Fibroblast of the aortic adventitia (primary cell): ENCODE measurements around the gene CDK1. TPM values are rescaled to one million over a fixed set of nuclear protein-coding genes. Genes with fewer than 3 reads are reported as not detected.
A peak's percentile ranks its signal among the peaks of the same experiment; 100 is the strongest.

Source experiments
- DNase-seq: peaks from one replicate; pipeline ENCODE4 v3.0.0-alpha.2; 2010; ENCODE audit warnings: low read depth
- H3K4me3 ChIP-seq: 2 replicates; pipeline ENCODE4 v1.5.1; 2011; ENCODE audit warnings: low read depth, mild to moderate bottlenecking, control low read depth, low read length, moderate library complexity
- total RNA-seq: library from RNA; depleted of rRNA; stranded (reverse); fragments of >200 nt; gene quantifications from 2 replicates; pipeline ENCODE4 v1.2.3, GENCODE V29; 2012; ENCODE audit warnings: low replicate concordance
- TF ChIP-seq, protein P1 (sequence below): IDR thresholded peaks from 2 replicates; pipeline ENCODE4 v1.5.1; 2011; ENCODE audit warnings: mild to moderate bottlenecking, low read length, control low read depth, inconsistent platforms; ENCODE audit not compliant: insufficient read depth

CDK1 gene
- total RNA-seq, 1 donor: 82.9 TPM

DNA sequence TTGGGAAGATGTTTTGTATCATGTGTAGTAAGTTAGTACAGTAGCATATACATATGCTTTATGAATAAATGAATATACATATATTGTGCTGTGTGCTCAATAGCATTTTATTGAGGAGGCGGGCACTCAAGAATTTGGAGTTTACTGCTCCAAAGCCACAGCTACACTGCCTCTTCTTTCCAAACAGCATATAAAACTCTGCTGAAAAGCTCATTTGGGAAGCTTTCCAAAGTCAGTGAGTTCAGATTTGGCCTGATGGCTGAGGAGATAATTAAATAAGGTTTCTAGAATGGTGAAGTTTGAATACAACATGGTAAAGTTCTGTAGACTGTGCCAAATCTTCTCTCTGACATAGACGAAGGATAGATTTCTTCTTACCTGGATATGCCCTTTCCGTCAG is 29.8 kb downstream of the CDK1 start:
- no peak overlapping the region for H3K4me3 ChIP-seq
- TF ChIP-seq, protein P1, sequence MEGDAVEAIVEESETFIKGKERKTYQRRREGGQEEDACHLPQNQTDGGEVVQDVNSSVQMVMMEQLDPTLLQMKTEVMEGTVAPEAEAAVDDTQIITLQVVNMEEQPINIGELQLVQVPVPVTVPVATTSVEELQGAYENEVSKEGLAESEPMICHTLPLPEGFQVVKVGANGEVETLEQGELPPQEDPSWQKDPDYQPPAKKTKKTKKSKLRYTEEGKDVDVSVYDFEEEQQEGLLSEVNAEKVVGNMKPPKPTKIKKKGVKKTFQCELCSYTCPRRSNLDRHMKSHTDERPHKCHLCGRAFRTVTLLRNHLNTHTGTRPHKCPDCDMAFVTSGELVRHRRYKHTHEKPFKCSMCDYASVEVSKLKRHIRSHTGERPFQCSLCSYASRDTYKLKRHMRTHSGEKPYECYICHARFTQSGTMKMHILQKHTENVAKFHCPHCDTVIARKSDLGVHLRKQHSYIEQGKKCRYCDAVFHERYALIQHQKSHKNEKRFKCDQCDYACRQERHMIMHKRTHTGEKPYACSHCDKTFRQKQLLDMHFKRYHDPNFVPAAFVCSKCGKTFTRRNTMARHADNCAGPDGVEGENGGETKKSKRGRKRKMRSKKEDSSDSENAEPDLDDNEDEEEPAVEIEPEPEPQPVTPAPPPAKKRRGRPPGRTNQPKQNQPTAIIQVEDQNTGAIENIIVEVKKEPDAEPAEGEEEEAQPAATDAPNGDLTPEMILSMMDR: no peak
- DNase-seq: no peak

DNA sequence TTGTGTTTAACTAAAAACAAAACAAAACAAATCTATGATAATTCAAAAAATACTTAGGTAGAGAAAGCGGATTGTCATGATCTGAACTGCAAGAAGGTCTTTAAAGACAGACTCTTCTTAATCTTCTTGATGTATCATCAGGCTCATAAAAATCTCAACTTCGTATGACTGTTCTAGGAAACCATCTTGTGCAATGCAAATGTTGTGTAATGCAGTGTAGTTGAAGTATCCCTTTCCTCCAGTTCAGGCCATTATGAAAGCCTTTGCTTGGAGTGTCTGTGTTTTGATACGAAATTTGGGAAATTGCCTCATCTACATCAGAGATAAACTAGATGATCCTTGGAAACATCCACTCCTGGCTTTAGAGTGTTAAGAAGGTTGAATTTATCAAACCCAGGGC is 30.9 kb downstream of the CDK1 start:
- H3K4me3 ChIP-seq: no peak overlapping the region
- TF ChIP-seq, protein P1: no peak
- DNase-seq: peak; percentile 66

DNA sequence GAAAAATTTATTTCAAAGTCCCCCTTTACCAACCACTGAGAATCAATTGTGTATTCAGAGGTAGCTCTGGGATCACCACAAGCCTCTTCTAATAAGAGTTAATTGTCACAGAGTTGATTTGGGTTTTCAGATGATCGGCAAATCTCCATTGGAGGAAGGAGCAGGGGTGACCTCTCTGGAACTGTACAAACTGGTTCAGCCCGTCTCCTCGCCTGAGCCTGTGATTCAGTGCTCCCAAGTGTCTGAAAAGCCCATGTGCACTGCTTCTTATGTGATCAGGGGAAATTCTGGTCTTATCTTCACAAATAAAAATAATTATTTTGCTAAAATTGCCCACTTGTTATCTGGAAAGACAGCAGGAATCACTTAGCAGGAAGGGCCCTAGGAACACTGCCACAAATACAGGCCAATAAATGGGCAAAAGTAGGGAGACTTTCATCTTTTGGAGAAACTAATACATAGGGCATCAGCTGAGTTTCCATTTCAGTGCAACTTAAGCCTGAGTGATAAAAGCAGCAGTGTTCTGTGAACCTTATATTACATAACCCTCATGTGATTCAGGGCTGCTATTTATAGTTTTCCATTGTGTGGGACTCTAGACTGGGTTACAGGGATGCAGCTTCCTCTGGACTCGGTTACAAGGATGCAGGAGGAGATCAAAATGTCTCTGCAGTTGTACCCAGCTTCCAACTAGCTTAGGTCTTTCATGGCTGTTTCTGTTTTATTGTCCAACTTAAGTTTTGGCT is 32.3 kb downstream of the CDK1 start:
- no peak overlapping the region for H3K4me3 ChIP-seq
- TF ChIP-seq, protein P1: no peak
- DNase-seq: peak; percentile 82

DNA sequence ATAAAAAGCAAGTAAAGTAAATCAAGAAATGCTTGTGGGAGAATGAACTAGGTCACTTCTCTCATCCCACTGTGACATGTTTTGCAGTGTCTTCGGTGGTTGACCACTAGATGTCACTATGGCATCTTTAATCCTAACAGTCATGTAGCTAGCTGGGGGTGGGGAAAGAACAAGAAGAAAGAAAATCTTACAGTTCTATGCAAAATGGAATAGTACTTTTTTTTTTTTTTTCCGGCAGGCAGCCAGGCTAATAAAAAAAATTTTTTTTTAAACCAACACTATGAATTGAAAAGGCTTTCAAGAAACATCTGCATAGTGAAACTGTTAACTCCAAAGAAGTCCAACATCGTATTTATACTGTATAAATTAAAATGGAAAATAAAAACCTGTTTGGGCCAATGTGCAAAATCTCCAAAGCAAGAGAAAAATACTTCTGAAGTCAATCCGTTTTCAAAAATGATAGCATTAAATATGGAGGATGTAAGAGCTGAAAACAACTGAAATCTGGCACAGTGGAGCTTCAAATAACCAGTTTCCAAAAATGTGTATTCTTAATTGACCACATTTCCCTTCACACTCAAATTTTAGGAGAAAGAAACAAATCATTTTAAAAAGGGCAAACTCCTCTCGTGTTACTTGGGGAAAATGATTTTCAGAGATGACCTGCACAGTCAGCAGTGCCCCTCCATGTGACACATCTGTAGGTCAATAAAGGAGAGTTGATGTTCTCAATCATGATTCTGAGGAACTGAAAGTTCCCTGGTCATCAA is 38.5 kb downstream of the CDK1 start:
- peak; percentile 94 for DNase-seq
- TF ChIP-seq, protein P1: peak; percentile 71
- no peak overlapping the region for H3K4me3 ChIP-seq

DNA sequence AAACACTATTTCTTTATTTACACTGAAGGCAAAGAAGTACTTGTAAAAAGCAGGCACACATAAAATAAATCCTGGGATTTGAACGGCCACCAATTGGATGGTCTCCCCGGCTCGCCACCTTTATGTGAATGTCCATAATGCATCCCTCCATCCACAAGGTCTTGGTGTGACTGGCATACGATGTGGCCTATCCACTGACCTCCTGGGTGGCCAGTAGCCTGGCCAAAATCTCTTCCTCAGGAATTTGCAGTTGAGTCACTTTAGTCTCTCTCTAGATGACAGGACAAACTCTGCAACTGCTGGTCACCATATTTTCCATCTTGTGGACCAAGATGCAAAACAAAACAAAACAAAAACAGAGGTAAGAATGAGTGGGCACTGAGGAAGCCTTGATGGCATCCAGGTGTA is 39.1 kb downstream of the CDK1 start:
- DNase-seq: peak; percentile 29
- no peak overlapping the region for H3K4me3 ChIP-seq
- TF ChIP-seq, protein P1: no peak

DNA sequence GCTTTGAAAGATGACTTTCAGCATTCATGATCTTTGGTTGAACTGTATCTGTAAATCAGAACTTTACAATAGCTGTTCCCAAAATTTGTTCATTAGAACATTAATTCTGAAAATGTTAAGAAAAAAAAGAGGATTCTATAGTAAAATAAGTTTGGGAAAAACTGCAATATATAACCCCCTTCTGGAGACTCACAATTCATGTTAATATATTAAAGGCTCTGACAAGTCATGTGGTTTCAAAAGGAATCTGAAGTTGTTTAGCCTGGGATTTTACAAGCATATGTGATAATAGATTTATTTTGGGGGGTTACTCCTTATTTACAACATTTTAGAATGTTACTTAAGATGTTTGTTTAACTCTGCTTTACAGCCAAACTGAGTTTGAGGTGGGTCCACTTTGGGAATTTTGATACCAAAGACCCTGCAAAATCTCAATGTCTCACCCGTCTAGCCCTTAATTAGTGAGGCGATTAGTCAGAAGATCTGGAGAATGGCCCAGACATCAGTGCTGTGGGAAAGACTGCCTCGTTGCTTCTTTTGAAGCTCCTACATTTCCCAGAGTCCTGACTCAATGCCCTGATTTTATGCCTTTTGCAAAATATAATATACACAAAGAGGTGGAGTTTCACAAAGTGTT is 40.0 kb downstream of the CDK1 start:
- peak; percentile 85 for DNase-seq
- no peak overlapping the region for H3K4me3 ChIP-seq
- TF ChIP-seq, protein P1: no peak
